Naive thymus-derived CD4-positive, alpha-beta T cell (primary cell): ENCODE measurements around the gene DAAM2. TPM values are rescaled to one million over a fixed set of nuclear protein-coding genes. Genes with fewer than 3 reads are reported as not detected.

ENCODE experiments used
- ATAC-seq: fragments of 150-1000 bp; cut with Tn5 transposase; 2 replicates; pipeline ENCODE4 v1.10.0; 2021; ENCODE audit warnings: mild to moderate bottlenecking, moderate library complexity
- CTCF ChIA-PET: fragments of 350-600 bp; sonication (Branson Sonifier 250); formaldehyde crosslinking; loops from one replicate; lab custom pipeline; 2021; ENCODE audit warnings: antibody characterized with exemption; lab: Charles Lee
- POLR2A ChIA-PET: fragments of 350-600 bp; sonication (Branson Sonifier 250); formaldehyde crosslinking; loops from one replicate; lab custom pipeline; 2021; ENCODE audit warnings: antibody characterized with exemption, inconsistent platforms; lab: Charles Lee
- DNase-seq, 9 donors: peaks; one replicate each; pipeline versions ENCODE4 v3.0.0 to v3.0.0-alpha.2; 2020 to 2022; ENCODE audit warnings: mixed read lengths in 1 of 9
- H3K27ac ChIP-seq: one replicate; pipeline ENCODE4 v1.7.0; 2013; ENCODE audit warnings: mild to moderate bottlenecking, low read depth, low read length, moderate library complexity
- H3K27me3 ChIP-seq, 2 donors: one replicate each; pipeline ENCODE4 v1.7.0; 2013; ENCODE audit warnings: low read length in 2 of 2, mild to moderate bottlenecking in 2 of 2, moderate library complexity in 2 of 2; ENCODE audit not compliant: control insufficient read depth in 2 of 2, insufficient read depth in 2 of 2
- H3K36me3 ChIP-seq, 3 experiments: 1 replicate in 2 of 3; 2 replicates in 1 of 3; pipeline ENCODE4 v1.7.0; 2013; ENCODE audit warnings: low read length in 3 of 3, mild to moderate bottlenecking in 3 of 3, moderate library complexity in 1 of 3; ENCODE audit not compliant: insufficient read depth in 3 of 3, control insufficient read depth in 2 of 3
- H3K4me1 ChIP-seq, 2 donors: one replicate each; pipeline ENCODE4 v1.7.0; 2013; ENCODE audit warnings: low read length in 2 of 2, mild to moderate bottlenecking in 2 of 2, moderate library complexity in 1 of 2; ENCODE audit not compliant: control insufficient read depth in 2 of 2, insufficient read depth in 2 of 2
- H3K4me3 ChIP-seq: 2 replicates; pipeline ENCODE4 v1.7.0; 2013; ENCODE audit warnings: mild to moderate bottlenecking, low read length
- H3K9me3 ChIP-seq, 3 experiments: 1 replicate in 2 of 3; 2 replicates in 1 of 3; pipeline ENCODE4 v1.7.0; 2013; ENCODE audit warnings: low read length in 3 of 3; ENCODE audit not compliant: control insufficient read depth in 2 of 3
- H3K27ac Mint-ChIP-seq, 9 donors: one replicate each; pipeline ENCODE4 v1.8.0; 2020 to 2022; ENCODE audit warnings: mixed read lengths in 9 of 9, mild to moderate bottlenecking in 8 of 9, moderate library complexity in 5 of 9, inconsistent platforms in 2 of 9
- H3K27me3 Mint-ChIP-seq, 5 donors: one replicate each; pipeline ENCODE4 v1.8.0; 2021 to 2022; ENCODE audit warnings: mixed read lengths in 5 of 5, mild to moderate bottlenecking in 1 of 5
- H3K36me3 Mint-ChIP-seq, 5 donors: one replicate each; pipeline ENCODE4 v1.8.0; 2020 to 2022; ENCODE audit warnings: mixed read lengths in 5 of 5, mild to moderate bottlenecking in 3 of 5, inconsistent platforms in 1 of 5
- H3K4me1 Mint-ChIP-seq, 7 donors: one replicate each; pipeline ENCODE4 v1.8.0; 2020 to 2022; ENCODE audit warnings: mixed read lengths in 7 of 7, mild to moderate bottlenecking in 3 of 7, inconsistent platforms in 1 of 7
- H3K4me3 Mint-ChIP-seq, 10 donors: one replicate each; pipeline ENCODE4 v1.8.0; 2020 to 2022; ENCODE audit warnings: mild to moderate bottlenecking in 10 of 10, mixed read lengths in 10 of 10, moderate library complexity in 6 of 10, inconsistent platforms in 2 of 10
- H3K9me3 Mint-ChIP-seq, 11 donors: one replicate each; pipeline ENCODE4 v1.8.0; 2020 to 2022; ENCODE audit warnings: mixed read lengths in 11 of 11, mild to moderate bottlenecking in 4 of 11, inconsistent platforms in 1 of 11, moderate library complexity in 1 of 11
- intact Hi-C, 2 donors: fragments of 100-400 bp; cut with micrococcal nuclease; formaldehyde crosslinking; loops; one replicate each; pipeline ENCODE4 v1.15.1; 2023
- polyA plus RNA-seq, 2 donors: library from polyadenylated mRNA; unstranded; fragments of 300-500 nt; fragmentation: Illumina TruSeq; gene quantifications; one replicate each; pipeline ENCODE4 v1.2.3, GENCODE V29; 2021
- total RNA-seq, 6 experiments: library from RNA in 5 of 6; stranded (reverse) in 5 of 6; gene quantifications; 1 replicate in 5 of 6; 2 replicates in 1 of 6; pipeline ENCODE4 v1.2.3 and lab custom pipeline; 2021 to 2026

DAAM2 gene
- total and polyA plus RNA-seq, 7 experiments from 2014 or later = not detected

DNA sequence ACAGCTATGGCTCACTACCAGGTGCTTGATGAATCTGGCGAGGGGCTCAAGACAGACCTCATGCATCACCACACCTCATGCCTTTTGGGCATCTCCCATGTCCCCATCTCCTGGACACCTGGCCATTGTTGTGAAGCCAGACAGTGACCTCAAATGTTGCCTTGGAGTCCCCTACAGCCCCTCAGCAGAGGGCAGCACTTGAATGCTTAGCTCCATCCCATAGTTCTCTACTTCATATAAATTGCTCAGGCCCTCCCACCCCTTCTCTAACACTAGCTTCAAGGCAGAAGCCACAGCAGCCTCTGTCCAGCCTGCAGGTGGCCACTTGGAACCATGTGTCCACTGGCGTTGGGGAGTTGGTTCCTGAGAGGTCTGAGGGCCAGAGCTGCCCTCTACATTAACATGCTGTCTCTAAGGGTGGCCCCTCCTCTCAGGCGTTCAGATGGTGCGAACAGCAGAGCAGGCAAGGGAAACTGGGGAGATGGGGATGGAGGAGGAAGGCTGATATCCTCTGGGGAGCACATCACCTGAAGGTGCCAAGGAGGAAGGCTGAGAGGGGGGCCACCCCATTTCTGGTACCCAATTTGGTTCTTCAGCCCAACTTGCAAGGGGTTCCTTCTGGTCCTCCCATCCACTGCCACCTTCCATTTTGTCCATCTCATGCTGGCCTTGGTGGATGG is 110.8 kb downstream of the DAAM2 start:
- ChIA-PET POLR2A (no interaction called here), CTCF (no interaction called here)

DNA sequence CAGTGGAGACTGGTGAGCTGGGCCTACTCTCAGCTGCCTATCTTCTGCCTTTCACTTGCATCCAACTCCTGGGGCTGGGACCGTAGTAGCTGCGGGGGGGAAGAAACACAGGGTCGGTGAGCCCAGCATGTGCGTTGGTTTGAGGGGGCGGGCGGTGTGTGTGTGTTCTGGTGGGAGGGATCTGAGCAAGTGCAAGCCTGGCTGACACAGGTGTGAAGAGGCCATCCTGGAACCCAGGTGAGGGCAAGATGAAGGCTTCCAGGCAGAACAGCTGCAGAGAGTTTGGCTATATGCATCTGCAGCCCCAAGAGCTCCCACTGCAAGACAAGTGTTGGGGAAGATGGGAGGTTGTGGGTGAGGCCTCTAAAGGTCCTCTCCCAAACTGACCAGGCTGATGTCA is 111.5 kb downstream of the DAAM2 start:
- Histone ChIP-seq H3K9me3 (no peaks in the 10 kb centered on the region), H3K36me3 (no peaks in the 10 kb centered on the region), H3K27me3 (no peaks in the 10 kb centered on the region), H3K4me3 (no peak overlapping the region), H3K4me1 (no peaks in the 10 kb centered on the region), H3K27ac (no peak overlapping the region)
- H3K4me1 Mint-ChIP-seq = no peaks in the 10 kb centered on the region
- ChIA-PET POLR2A (no interaction called here), CTCF (no interaction called here)
- peaks cover 0 to 6% (median 0%) of the 10 kb centered on the region in 5 donors for H3K27me3 Mint-ChIP-seq
- ATAC-seq (no peak), DNase-seq (no peak)
- H3K27ac Mint-ChIP-seq = no peak overlapping the region
- intact Hi-C loops = no loop called here
- no peaks in the 10 kb centered on the region for H3K9me3 Mint-ChIP-seq
- no peak overlapping the region for H3K4me3 Mint-ChIP-seq
- H3K36me3 Mint-ChIP-seq = no peaks in the 10 kb centered on the region

More for the DNA sequence above, 110.8 kb downstream of the DAAM2 start:
- no peaks in the 10 kb centered on the region for H3K36me3 Mint-ChIP-seq
- no peak for ATAC-seq
- Histone ChIP-seq H3K4me1 (no peaks in the 10 kb centered on the region), H3K9me3 (no peaks in the 10 kb centered on the region), H3K27me3 (no peaks in the 10 kb centered on the region), H3K4me3 (no peak overlapping the region), H3K27ac (no peak overlapping the region), H3K36me3 (no peaks in the 10 kb centered on the region)
- no peak for DNase-seq
- intact Hi-C loops = no loop called here
- H3K27ac Mint-ChIP-seq = no peak overlapping the region
- peaks cover 0 to 8% (median 4%) of the 10 kb centered on the region in 5 donors for H3K27me3 Mint-ChIP-seq
- H3K9me3 Mint-ChIP-seq = no peaks in the 10 kb centered on the region
- H3K4me3 Mint-ChIP-seq = no peak overlapping the region
- H3K4me1 Mint-ChIP-seq = no peaks in the 10 kb centered on the region

DNA sequence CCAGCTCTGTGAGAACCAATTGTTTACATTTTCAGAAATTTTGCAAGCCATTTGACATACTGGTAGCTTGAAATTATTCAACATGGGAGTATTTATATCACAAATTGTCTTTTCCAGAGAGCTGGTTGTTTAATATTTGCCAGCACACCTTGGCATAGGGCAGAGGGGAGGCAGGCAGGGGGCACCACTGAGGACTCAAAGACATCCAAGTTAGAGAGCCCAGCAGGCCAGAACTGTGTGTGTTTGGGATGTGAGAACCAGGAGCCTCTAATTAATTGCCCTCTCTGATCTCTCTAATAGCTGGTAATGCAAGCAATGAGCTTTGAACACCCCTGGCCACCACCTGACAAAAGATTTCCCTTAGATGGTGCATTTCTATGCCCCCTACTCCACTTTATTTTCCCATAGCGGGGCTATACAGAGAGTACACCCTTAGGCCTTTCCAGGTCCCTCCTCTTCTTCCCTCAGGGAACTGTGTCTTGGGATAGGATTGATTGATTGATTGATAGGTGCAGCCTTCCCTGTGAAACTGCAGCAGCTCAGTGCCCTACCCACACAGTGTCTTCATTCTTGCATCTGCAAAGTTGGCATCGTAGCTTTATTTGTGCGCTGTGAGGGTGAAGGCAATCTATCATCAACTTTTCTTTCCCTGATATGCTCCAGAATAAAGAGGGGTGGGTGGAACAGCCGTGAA is 112.9 kb downstream of the DAAM2 start:
- CTCF ChIA-PET = no interaction called here
- H3K4me3 Mint-ChIP-seq = no peak overlapping the region
- intact Hi-C loops = no loop called here

DNA sequence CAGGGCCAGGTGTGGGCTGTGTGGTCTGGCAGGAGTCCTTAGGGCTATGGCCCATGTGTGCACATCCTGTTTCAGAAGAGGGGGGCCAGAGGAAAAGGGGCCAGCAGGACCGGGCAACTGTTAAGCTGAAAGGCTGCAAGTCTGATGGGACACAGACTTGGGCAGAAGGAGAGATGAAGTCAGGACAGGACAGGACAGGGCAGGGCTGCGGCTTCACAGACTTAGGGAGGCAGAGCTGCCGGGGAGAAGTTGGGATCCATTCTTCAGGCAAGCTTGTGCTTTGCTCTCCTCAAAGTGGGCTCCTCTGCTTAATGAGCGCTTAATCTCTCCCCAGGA is 113.4 kb downstream of the DAAM2 start:
- intact Hi-C loops = no loop called here
- H3K4me3 Mint-ChIP-seq = no peak overlapping the region
- no peaks in the 10 kb centered on the region for H3K36me3 Mint-ChIP-seq
- H3K4me1 Mint-ChIP-seq = no peaks in the 10 kb centered on the region
- Histone ChIP-seq H3K4me3 (no peak overlapping the region), H3K9me3 (no peaks in the 10 kb centered on the region), H3K27ac (no peak overlapping the region), H3K27me3 (no peaks in the 10 kb centered on the region), H3K4me1 (no peaks in the 10 kb centered on the region), H3K36me3 (no peaks in the 10 kb centered on the region)
- ATAC-seq (no peak), DNase-seq (no peak)
- no peak overlapping the region for H3K27ac Mint-ChIP-seq
- peaks cover 0 to 6% (median 0%) of the 10 kb centered on the region in 5 donors for H3K27me3 Mint-ChIP-seq
- ChIA-PET CTCF (no interaction called here), POLR2A (no interaction called here)
- H3K9me3 Mint-ChIP-seq = no peaks in the 10 kb centered on the region

More for the DNA sequence above, 112.9 kb downstream of the DAAM2 start:
- POLR2A ChIA-PET = interaction anchor here (0.6 kb wide), 1 partner anchor 581 kb away, joined by 3 read pairs; no protein-coding TSS in a partner anchor
- Mint-ChIP-seq H3K4me1 (no peaks in the 10 kb centered on the region), H3K36me3 (no peaks in the 10 kb centered on the region), H3K27ac (no peak overlapping the region), H3K9me3 (no peaks in the 10 kb centered on the region), H3K27me3 (peaks cover 0 to 6% (median 0%) of the 10 kb centered on the region in 5 donors)
- Histone ChIP-seq H3K36me3 (no peaks in the 10 kb centered on the region), H3K9me3 (no peaks in the 10 kb centered on the region), H3K27me3 (no peaks in the 10 kb centered on the region), H3K4me1 (no peaks in the 10 kb centered on the region), H3K27ac (no peak overlapping the region), H3K4me3 (no peak overlapping the region)
- ATAC-seq = no peak
- no peak for DNase-seq

DNA sequence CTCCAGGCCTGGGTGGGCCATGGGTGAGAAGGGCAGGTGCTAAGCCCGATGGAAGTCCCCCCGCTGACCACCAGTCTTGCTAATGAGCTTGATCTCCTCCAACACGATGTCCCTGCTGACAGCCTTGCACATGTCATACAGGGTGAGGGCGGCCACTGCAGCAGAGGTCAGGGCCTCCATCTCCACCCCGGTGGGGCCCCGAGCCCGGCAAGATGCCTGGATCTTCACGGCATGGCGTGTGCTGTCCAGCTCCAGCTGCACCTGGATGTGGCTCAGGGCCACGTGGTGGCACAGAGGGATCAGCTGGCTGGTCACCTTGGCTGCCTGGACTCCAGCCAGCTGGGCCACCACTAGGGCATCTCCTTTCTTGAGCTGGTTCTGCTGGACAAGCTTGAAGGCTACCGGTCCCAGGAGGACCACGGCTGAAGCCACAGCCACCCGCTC is 114.2 kb downstream of the DAAM2 start:
- peaks cover 0 to 6% (median 0%) of the 10 kb centered on the region in 7 donors for H3K4me1 Mint-ChIP-seq
- H3K36me3 Mint-ChIP-seq = no peaks in the 10 kb centered on the region
- no peak for DNase-seq
- no peak overlapping the region for H3K4me3 Mint-ChIP-seq
- H3K27me3 ChIP-seq = no peaks in the 10 kb centered on the region
- ATAC-seq = no peak
- intact Hi-C loops = no loop called here
- H3K4me1 ChIP-seq = no peaks in the 10 kb centered on the region
- peaks cover 0 to 2% (median 0%) of the 10 kb centered on the region in 5 donors for H3K27me3 Mint-ChIP-seq
- no peaks in the 10 kb centered on the region for H3K9me3 ChIP-seq
- no peaks in the 10 kb centered on the region for H3K36me3 ChIP-seq
- H3K4me3 ChIP-seq = no peak overlapping the region
- H3K27ac Mint-ChIP-seq = no peak overlapping the region
- H3K27ac ChIP-seq = no peak overlapping the region
- no peaks in the 10 kb centered on the region for H3K9me3 Mint-ChIP-seq
- ChIA-PET CTCF (no interaction called here), POLR2A (no interaction called here)

DNA sequence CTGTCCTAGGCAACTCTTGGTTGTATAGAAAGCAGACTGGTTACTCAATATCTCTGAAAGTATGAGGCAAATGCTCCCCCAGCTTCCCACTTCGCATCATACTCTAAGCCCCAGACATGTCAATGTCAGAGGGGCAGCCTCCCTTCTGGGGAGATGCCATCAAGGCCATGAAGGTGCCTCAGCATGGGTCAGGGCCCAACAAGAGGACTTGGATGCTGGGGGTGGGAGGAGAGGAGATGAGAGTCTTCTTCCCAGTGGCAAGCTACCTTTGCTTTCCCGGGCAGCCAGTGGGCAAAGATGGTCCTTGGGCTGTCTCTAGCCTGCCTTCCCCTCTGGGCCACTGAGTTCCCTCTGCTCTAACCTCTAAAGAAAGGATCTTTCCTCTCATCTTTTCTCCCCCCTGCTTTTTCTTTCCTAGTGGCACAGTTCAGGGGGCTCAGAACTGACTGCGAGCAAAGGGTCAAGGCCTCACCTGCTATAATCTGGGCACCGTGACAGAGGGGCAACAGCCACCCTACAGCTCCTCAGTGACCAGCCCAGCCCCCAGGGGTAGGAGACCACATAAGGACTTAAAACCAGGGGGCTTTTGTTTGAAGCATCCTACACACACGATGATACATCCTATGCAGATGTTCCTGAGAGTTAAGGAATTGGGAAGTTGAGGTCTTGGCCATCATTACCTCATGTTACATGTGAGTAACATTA is 115.8 kb downstream of the DAAM2 start:
- no peaks in the 10 kb centered on the region for H3K9me3 Mint-ChIP-seq
- Histone ChIP-seq H3K36me3 (no peaks in the 10 kb centered on the region), H3K4me1 (no peaks in the 10 kb centered on the region), H3K4me3 (no peak overlapping the region), H3K27ac (no peak overlapping the region), H3K9me3 (no peaks in the 10 kb centered on the region), H3K27me3 (no peaks in the 10 kb centered on the region)
- no peaks in the 10 kb centered on the region for H3K36me3 Mint-ChIP-seq
- intact Hi-C loops = no loop called here
- H3K27ac Mint-ChIP-seq = no peak overlapping the region
- ATAC-seq = no peak
- POLR2A ChIA-PET = no interaction called here
- DNase-seq = no peak
- CTCF ChIA-PET = interaction anchor here (0.6 kb wide), 1 partner anchor 713 kb away, joined by 3 read pairs; no protein-coding TSS in a partner anchor
- no peaks in the 10 kb centered on the region for H3K27me3 Mint-ChIP-seq
- no peak overlapping the region for H3K4me3 Mint-ChIP-seq
- peaks cover 0 to 6% (median 0%) of the 10 kb centered on the region in 7 donors for H3K4me1 Mint-ChIP-seq
